OCI-LY7 (cell line): Measurements from ENCODE around the gene PAN3. TPM values are rescaled to one million over a fixed set of nuclear protein-coding genes. Genes with fewer than 3 reads are reported as not detected.

ENCODE experiments used
- BruUV-seq: library from RNA; stranded (reverse); fragments of 400-500 nt; replicated peaks from 2 replicates; lab custom pipeline; 2021; lab: Mats Ljungman, UMichigan
- CTCF ChIA-PET: fragments of 300-600 bp; sonication (Branson Sonifier 250); formaldehyde crosslinking; loops from one replicate; lab custom pipeline; 2022; ENCODE audit warnings: antibody characterized with exemption; ENCODE audit not compliant: unreplicated experiment; lab: Charles Lee
- POLR2A ChIA-PET: fragments of 300-600 bp; sonication (Branson Sonifier 250); formaldehyde crosslinking; loops from one replicate; lab custom pipeline; 2022; ENCODE audit warnings: antibody characterized with exemption; lab: Charles Lee
- DNase-seq: peaks from one replicate; pipeline ENCODE4 v3.0.0-alpha.2; 2015; ENCODE audit warnings: low spot score
- H2AFZ ChIP-seq: fragments of 200-600 bp; sonication (generic), shearing (Covaris generic); 2 replicates; pipeline ENCODE4 v1.6.1; 2014; ENCODE audit warnings: mild to moderate bottlenecking, antibody characterized with exemption, low read length, moderate library complexity
- H3K27ac ChIP-seq: fragments of 200-600 bp; sonication (generic); 2 replicates; pipeline ENCODE4 v1.5.1; 2014; ENCODE audit warnings: mixed run types, low read depth, mild to moderate bottlenecking, moderate library complexity, low read length, inconsistent platforms; ENCODE audit not compliant: poor library complexity, severe bottlenecking
- H3K36me3 ChIP-seq: fragments of 200-600 bp; sonication (generic); 2 replicates; pipeline ENCODE4 v1.6.1; 2014; ENCODE audit warnings: mild to moderate bottlenecking, antibody characterized with exemption, low read length, moderate library complexity, mixed read lengths; ENCODE audit not compliant: insufficient read depth
- H3K4me1 ChIP-seq: fragments of 200-600 bp; sonication (generic); 2 replicates; pipeline ENCODE4 v1.5.1; 2014; ENCODE audit warnings: mild to moderate bottlenecking, low read length; ENCODE audit not compliant: insufficient read depth, poor library complexity, severe bottlenecking
- H3K4me2 ChIP-seq: fragments of 200-600 bp; sonication (generic); 2 replicates; pipeline ENCODE4 v1.6.1; 2014; ENCODE audit warnings: mild to moderate bottlenecking, low read length
- H3K4me3 ChIP-seq: fragments of 200-600 bp; sonication (generic); 2 replicates; pipeline ENCODE4 v1.5.1; 2014; ENCODE audit warnings: mild to moderate bottlenecking, low read depth, low read length; ENCODE audit not compliant: poor library complexity, severe bottlenecking
- H3K79me2 ChIP-seq: fragments of 200-600 bp; sonication (generic); 2 replicates; pipeline ENCODE4 v1.6.1; 2016; ENCODE audit warnings: low read depth, mild to moderate bottlenecking, low read length, moderate library complexity, mixed read lengths; ENCODE audit not compliant: insufficient read depth
- H3K9me2 ChIP-seq: fragments of 200-600 bp; sonication (generic); 2 replicates; pipeline ENCODE4 v1.6.1; 2016; ENCODE audit warnings: mild to moderate bottlenecking, low read length, mixed read lengths; ENCODE audit not compliant: insufficient read depth
- H3K9me3 ChIP-seq: fragments of 200-600 bp; sonication (generic); 2 replicates; pipeline ENCODE4 v1.6.1; 2014; ENCODE audit warnings: mild to moderate bottlenecking, mixed run types, low read length, mixed read lengths
- H4K20me1 ChIP-seq: fragments of 200-600 bp; sonication (generic); 2 replicates; pipeline ENCODE4 v1.6.1; 2014; ENCODE audit warnings: mild to moderate bottlenecking, antibody characterized with exemption, low read length, moderate library complexity, mixed read lengths; ENCODE audit not compliant: insufficient read depth
- EZH2phosphoT487 ChIP-seq: fragments of 200-600 bp; sonication (generic); IDR thresholded peaks from 2 replicates; pipeline ENCODE4 v1.6.1; 2018; ENCODE audit warnings: low read depth, borderline replicate concordance, mild to moderate bottlenecking, mixed run types, antibody characterized with exemption, low read length, moderate library complexity, mixed read lengths
- intact Hi-C: fragments of 100-400 bp; cut with micrococcal nuclease; formaldehyde crosslinking; loops from one replicate; pipeline ENCODE4 v1.10.0; 2022; ENCODE audit not compliant: unreplicated experiment
- total RNA-seq, 2 experiments: library from RNA; depleted of rRNA in 1 of 2; stranded (reverse); fragments of >200 nt in 1 of 2; shearing (Covaris generic) in 1 of 2; gene quantifications; 2 replicates each; pipeline ENCODE4 v1.2.3, GENCODE V29; 2014 to 2022
- TF ChIP-seq, protein P1 (sequence below): fragments of 200-600 bp; sonication (generic); conservative IDR thresholded peaks from 2 replicates; pipeline ENCODE4 v1.5.1; 2014; ENCODE audit warnings: mild to moderate bottlenecking, antibody characterized with exemption, low read length, moderate library complexity, mixed read lengths

PAN3 gene
- total RNA-seq, 2 experiments from 2014 or later = 20.4 to 54.8 TPM

GRCh38 chr13:28145049-28145448, 6.7 kb downstream of the PAN3 start:
- peaks cover 41% of the 10 kb centered on the region for H4K20me1 ChIP-seq
- DNase-seq = no peak
- no peak overlapping the region for H3K27ac ChIP-seq
- H3K9me2 ChIP-seq = no peaks in the 10 kb centered on the region
- intact Hi-C loops = no loop called here
- TF ChIP-seq EZH2phosphoT487 = no peak
- TF ChIP-seq, protein P1, sequence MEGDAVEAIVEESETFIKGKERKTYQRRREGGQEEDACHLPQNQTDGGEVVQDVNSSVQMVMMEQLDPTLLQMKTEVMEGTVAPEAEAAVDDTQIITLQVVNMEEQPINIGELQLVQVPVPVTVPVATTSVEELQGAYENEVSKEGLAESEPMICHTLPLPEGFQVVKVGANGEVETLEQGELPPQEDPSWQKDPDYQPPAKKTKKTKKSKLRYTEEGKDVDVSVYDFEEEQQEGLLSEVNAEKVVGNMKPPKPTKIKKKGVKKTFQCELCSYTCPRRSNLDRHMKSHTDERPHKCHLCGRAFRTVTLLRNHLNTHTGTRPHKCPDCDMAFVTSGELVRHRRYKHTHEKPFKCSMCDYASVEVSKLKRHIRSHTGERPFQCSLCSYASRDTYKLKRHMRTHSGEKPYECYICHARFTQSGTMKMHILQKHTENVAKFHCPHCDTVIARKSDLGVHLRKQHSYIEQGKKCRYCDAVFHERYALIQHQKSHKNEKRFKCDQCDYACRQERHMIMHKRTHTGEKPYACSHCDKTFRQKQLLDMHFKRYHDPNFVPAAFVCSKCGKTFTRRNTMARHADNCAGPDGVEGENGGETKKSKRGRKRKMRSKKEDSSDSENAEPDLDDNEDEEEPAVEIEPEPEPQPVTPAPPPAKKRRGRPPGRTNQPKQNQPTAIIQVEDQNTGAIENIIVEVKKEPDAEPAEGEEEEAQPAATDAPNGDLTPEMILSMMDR = no peak
- no peak overlapping the region for H3K4me2 ChIP-seq
- no TSS peak for BruUV-seq
- no peak overlapping the region for H3K4me3 ChIP-seq
- no peak overlapping the region for H2AFZ ChIP-seq
- POLR2A ChIA-PET = interaction anchor here (0.7 to 1.0 kb wide), 3 partner anchors 12 to 68 kb away, joined by 3 to 4 read pairs (median 3); no protein-coding TSS in a partner anchor
- peaks cover 23% of the 10 kb centered on the region for H3K36me3 ChIP-seq
- CTCF ChIA-PET = no interaction called here
- peaks cover 100% of the 10 kb centered on the region for H3K79me2 ChIP-seq
- peaks cover 5% of the 10 kb centered on the region for H3K4me1 ChIP-seq
- H3K9me3 ChIP-seq = no peaks in the 10 kb centered on the region

- Histone ChIP-seq H4K20me1 (peaks cover 21% of the 10 kb centered on the region; the same call in 1 of the 2 replicates), H3K4me2 (no peak overlapping the region), H3K4me1 (no peaks in the 10 kb centered on the region), H3K9me3 (no peaks in the 10 kb centered on the region), H3K79me2 (peaks cover 98% of the 10 kb centered on the region), H3K36me3 (peaks cover 23% of the 10 kb centered on the region), H3K9me2 (no peaks in the 10 kb centered on the region), H2AFZ (no peak overlapping the region), H3K4me3 (no peak overlapping the region), H3K27ac (no peak overlapping the region)
- ChIA-PET POLR2A (interaction anchor here (0.6 to 1.5 kb wide), 5 partner anchors 9 to 601 kb away, joined by 3 to 5 read pairs (median 4); no protein-coding TSS in a partner anchor), CTCF (no interaction called here)
- intact Hi-C loops = no loop called here
- DNase-seq = no peak
- TF ChIP-seq, protein P1 = no peak
- no peak for TF ChIP-seq EZH2phosphoT487
- no TSS peak for BruUV-seq
Measured at GRCh38 chr13:28147495-28147894, 9.2 kb downstream of the PAN3 start.

DNA sequence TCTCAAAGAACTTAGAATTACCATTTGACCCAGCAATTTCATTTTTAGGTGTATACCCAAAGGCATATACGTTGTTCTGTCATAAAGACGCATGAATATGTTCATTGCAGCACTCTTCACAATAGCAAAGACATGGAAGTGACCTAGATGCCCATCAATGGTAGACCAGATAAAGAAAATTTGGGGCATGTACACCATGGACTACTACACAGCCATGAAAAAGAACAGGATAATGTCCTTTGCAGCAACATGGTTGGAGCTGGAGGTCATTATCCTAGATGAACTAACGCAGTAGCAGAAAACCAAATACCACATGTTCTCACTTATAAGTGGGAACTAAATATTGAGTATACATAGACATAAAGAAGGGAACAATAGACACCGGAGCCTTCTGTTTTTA, 20.7 kb downstream of the PAN3 start:
- no TSS peak for BruUV-seq
- POLR2A ChIA-PET = no interaction called here
- TF ChIP-seq, protein P1 = no peak
- no peak for TF ChIP-seq EZH2phosphoT487

More for the DNA sequence above, 20.7 kb downstream of the PAN3 start:
- Histone ChIP-seq H3K9me2 (no peaks in the 10 kb centered on the region), H3K4me2 (no peak overlapping the region), H3K4me1 (no peaks in the 10 kb centered on the region), H3K9me3 (peaks cover 14% of the 10 kb centered on the region; the same call in 1 of the 2 replicates), H3K4me3 (no peak overlapping the region), H3K36me3 (peaks cover 28% of the 10 kb centered on the region), H2AFZ (no peak overlapping the region), H3K27ac (no peak overlapping the region), H4K20me1 (peaks cover 15% of the 10 kb centered on the region; the same call in 1 of the 2 replicates), H3K79me2 (peaks cover 75% of the 10 kb centered on the region)
- CTCF ChIA-PET = no interaction called here
- no peak for DNase-seq
- intact Hi-C loops = no loop called here
